AG04449 (cell line): ENCODE data around the gene NCAM1.

Source experiments
- CTCF ChIA-PET: fragments of 350-600 bp; formaldehyde crosslinking; extraction: SDS; loops from one replicate; lab custom pipeline; 2021; ENCODE audit warnings: antibody characterized with exemption; lab: Yijun Ruan, JAX
- POLR2A ChIA-PET: fragments of 400-600, 350-600 bp; formaldehyde crosslinking; extraction: SDS; loops from one replicate; lab custom pipeline; 2020; ENCODE audit warnings: antibody characterized with exemption, inconsistent platforms; lab: Yijun Ruan, JAX
- DNase-seq: peaks from one replicate; pipeline ENCODE4 v3.0.0-alpha.2; 2010; ENCODE audit warnings: low read depth, low spot score
- H3K4me3 ChIP-seq: 2 replicates; pipeline ENCODE4 v1.5.1; 2011; ENCODE audit warnings: low read depth, mild to moderate bottlenecking, control low read depth, low read length
- TF ChIP-seq, protein P1 (sequence below): IDR thresholded peaks from one replicate; pipeline ENCODE4 v1.5.1; 2011; ENCODE audit warnings: mild to moderate bottlenecking, moderate library complexity, low read length, control low read depth, inconsistent platforms; ENCODE audit not compliant: insufficient read depth; ENCODE audit errors: missing control alignments

The NCAM1 gene

DNA sequence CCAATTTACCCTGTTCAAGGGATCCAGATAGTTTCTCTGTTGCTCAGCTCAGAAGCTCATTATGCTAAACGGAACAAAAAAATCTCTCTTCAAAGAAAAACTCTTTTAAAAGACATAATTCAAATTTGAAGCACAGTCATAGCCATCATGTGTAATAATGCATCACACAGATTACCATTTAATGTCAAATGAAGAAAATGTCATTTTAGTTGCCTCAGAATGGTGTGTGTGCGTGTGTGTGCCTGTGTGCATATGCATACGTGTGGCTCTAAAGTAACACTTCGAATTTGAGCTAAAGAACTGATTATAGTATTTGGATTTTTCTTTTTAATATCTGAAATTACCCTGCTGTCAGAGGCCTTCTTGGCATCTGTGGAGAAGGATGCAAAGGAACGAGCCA lies 363.0 kb downstream of the NCAM1 start:
- ChIA-PET CTCF (no interaction called here), POLR2A (no interaction called here)
- H3K4me3 ChIP-seq, result no peak overlapping the region
- TF ChIP-seq, protein P1, sequence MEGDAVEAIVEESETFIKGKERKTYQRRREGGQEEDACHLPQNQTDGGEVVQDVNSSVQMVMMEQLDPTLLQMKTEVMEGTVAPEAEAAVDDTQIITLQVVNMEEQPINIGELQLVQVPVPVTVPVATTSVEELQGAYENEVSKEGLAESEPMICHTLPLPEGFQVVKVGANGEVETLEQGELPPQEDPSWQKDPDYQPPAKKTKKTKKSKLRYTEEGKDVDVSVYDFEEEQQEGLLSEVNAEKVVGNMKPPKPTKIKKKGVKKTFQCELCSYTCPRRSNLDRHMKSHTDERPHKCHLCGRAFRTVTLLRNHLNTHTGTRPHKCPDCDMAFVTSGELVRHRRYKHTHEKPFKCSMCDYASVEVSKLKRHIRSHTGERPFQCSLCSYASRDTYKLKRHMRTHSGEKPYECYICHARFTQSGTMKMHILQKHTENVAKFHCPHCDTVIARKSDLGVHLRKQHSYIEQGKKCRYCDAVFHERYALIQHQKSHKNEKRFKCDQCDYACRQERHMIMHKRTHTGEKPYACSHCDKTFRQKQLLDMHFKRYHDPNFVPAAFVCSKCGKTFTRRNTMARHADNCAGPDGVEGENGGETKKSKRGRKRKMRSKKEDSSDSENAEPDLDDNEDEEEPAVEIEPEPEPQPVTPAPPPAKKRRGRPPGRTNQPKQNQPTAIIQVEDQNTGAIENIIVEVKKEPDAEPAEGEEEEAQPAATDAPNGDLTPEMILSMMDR, result no peak
- DNase-seq, result no peak
